ENCODE data around the gene MGAT5B.

DNA sequence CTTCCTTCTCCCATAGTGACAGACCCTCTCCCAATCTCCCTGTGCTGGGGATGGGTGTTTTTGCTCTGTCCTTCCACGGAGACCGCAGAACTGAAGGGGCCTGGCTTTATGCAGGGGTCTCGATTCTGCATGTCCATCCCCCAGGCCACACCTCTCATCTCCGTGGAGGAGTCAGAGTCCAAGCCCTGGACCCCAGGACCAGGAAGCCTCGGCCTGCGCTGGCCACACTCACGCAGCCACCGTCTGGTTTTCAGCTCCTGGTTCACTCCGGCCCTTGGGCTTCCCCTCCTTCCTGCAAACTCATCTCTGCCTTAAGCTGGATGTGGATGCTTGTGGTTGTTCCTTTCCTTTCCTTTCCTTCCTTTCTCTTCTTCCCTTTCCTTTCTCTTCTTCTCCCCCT lies 90.8 kb downstream of the MGAT5B start:
- TF ChIP-seq, protein P1, sequence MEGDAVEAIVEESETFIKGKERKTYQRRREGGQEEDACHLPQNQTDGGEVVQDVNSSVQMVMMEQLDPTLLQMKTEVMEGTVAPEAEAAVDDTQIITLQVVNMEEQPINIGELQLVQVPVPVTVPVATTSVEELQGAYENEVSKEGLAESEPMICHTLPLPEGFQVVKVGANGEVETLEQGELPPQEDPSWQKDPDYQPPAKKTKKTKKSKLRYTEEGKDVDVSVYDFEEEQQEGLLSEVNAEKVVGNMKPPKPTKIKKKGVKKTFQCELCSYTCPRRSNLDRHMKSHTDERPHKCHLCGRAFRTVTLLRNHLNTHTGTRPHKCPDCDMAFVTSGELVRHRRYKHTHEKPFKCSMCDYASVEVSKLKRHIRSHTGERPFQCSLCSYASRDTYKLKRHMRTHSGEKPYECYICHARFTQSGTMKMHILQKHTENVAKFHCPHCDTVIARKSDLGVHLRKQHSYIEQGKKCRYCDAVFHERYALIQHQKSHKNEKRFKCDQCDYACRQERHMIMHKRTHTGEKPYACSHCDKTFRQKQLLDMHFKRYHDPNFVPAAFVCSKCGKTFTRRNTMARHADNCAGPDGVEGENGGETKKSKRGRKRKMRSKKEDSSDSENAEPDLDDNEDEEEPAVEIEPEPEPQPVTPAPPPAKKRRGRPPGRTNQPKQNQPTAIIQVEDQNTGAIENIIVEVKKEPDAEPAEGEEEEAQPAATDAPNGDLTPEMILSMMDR (conservative IDR thresholded peaks at IDR 0.05; ENCODE audit: low read depth, low read length), result no peak
- TF ChIP-seq EZH2 (IDR thresholded peaks at IDR 0.05; ENCODE audit: low read length, unreplicated experiment), result no peak
